DOHH2 (cell line): ENCODE results near the gene CCR7.

Source experiments
- H3F3A ChIP-seq: fragments of 200-600 bp; sonication (generic), shearing (Covaris generic); 2 replicates; pipeline ENCODE4 v1.6.0; 2016; ENCODE audit warnings: antibody characterized with exemption, mild to moderate bottlenecking; ENCODE audit not compliant: control insufficient read depth, insufficient read depth
- H3K27ac ChIP-seq: fragments of 200-600 bp; sonication (generic); 2 replicates; pipeline ENCODE4 v1.5.1; 2014; ENCODE audit warnings: low read depth, mild to moderate bottlenecking, low read length, moderate library complexity
- H3K27me3 ChIP-seq: fragments of 200-600 bp; sonication (generic); 2 replicates; pipeline ENCODE4 v1.6.1; 2014; ENCODE audit warnings: mild to moderate bottlenecking, low read length, mixed read lengths; ENCODE audit not compliant: control insufficient read depth
- H3K36me3 ChIP-seq: fragments of 200-600 bp; sonication (generic); 2 replicates; pipeline ENCODE4 v1.6.1; 2014; ENCODE audit warnings: mild to moderate bottlenecking, low read length, moderate library complexity, mixed read lengths; ENCODE audit not compliant: control insufficient read depth
- H3K4me1 ChIP-seq: fragments of 200-600 bp; sonication (generic); 2 replicates; pipeline ENCODE4 v1.6.1; 2014; ENCODE audit warnings: mild to moderate bottlenecking, low read length, mixed read lengths; ENCODE audit not compliant: control insufficient read depth
- H3K4me2 ChIP-seq: fragments of 200-600 bp; sonication (generic); 2 replicates; pipeline ENCODE4 v1.6.0; 2014; ENCODE audit warnings: mild to moderate bottlenecking, low read length, moderate library complexity
- H3K4me3 ChIP-seq: fragments of 200-600 bp; sonication (generic); 2 replicates; pipeline ENCODE4 v1.5.1; 2014; ENCODE audit warnings: mild to moderate bottlenecking, low read length, mixed read lengths
- H3K79me2 ChIP-seq: fragments of 200-600 bp; sonication (generic); 2 replicates; pipeline ENCODE4 v1.6.1; 2014; ENCODE audit warnings: mild to moderate bottlenecking, low read length, mixed read lengths; ENCODE audit not compliant: control insufficient read depth
- H3K9me2 ChIP-seq: fragments of 200-600 bp; sonication (generic); replicated peaks from 2 replicates; pipeline ENCODE4 v1.6.1; 2014; ENCODE audit warnings: mild to moderate bottlenecking, low read length, mixed read lengths; ENCODE audit not compliant: control insufficient read depth
- H3K9me3 ChIP-seq: fragments of 200-600 bp; sonication (generic); 2 replicates; pipeline ENCODE4 v1.6.1; 2014; ENCODE audit warnings: antibody characterized with exemption, low read length, mixed read lengths; ENCODE audit not compliant: control insufficient read depth, insufficient read depth
- H4K20me1 ChIP-seq: fragments of 200-600 bp; sonication (generic); 2 replicates; pipeline ENCODE4 v1.6.0; 2014; ENCODE audit warnings: low read depth, mild to moderate bottlenecking, antibody characterized with exemption, low read length, moderate library complexity; ENCODE audit not compliant: control insufficient read depth, insufficient read depth
- CTCF ChIP-seq: fragments of 200-600 bp; sonication (generic); IDR thresholded peaks from one replicate; pipeline ENCODE4 v1.5.1; 2014; ENCODE audit warnings: antibody characterized with exemption, mild to moderate bottlenecking, low read depth, low read length; ENCODE audit not compliant: poor library complexity, severe bottlenecking
- EZH2phosphoT487 ChIP-seq: fragments of 200-600 bp; sonication (generic); IDR thresholded peaks from 2 replicates; pipeline ENCODE4 v1.6.1; 2017; ENCODE audit warnings: borderline replicate concordance, mild to moderate bottlenecking, antibody characterized with exemption, low read length, moderate library complexity, mixed read lengths

Gene CCR7

GRCh38 chr17:40556198-40556661 is 9.0 kb downstream of the CCR7 start:
- TF ChIP-seq CTCF, result no peak
- TF ChIP-seq EZH2phosphoT487, result no peak
- Histone ChIP-seq H3K4me2 (no peak overlapping the region), H4K20me1 (no peaks in the 10 kb centered on the region), H3K79me2 (no peaks in the 10 kb centered on the region), H3K36me3 (no peaks in the 10 kb centered on the region), H3K4me3 (no peak overlapping the region), H3K27ac (no peak overlapping the region), H3K27me3 (peaks cover 27% of the 10 kb centered on the region), H3F3A (no peaks in the 10 kb centered on the region), H3K9me3 (no peaks in the 10 kb centered on the region), H3K4me1 (peaks cover 15% of the 10 kb centered on the region), H3K9me2 (no peaks in the 10 kb centered on the region)

- no peak for TF ChIP-seq EZH2phosphoT487
- no peaks in the 10 kb centered on the region for H3F3A ChIP-seq
- no peak overlapping the region for H3K27ac ChIP-seq
- H3K36me3 ChIP-seq, result no peaks in the 10 kb centered on the region
- peaks cover 8% of the 10 kb centered on the region for H3K4me1 ChIP-seq
- no peak overlapping the region for H3K4me3 ChIP-seq
- no peaks in the 10 kb centered on the region for H3K9me3 ChIP-seq
- H3K27me3 ChIP-seq, result peaks cover 24% of the 10 kb centered on the region
- no peaks in the 10 kb centered on the region for H4K20me1 ChIP-seq
- H3K9me2 ChIP-seq, result no peaks in the 10 kb centered on the region
- no peaks in the 10 kb centered on the region for H3K79me2 ChIP-seq
- H3K4me2 ChIP-seq, result no peak overlapping the region
Measured at GRCh38 chr17:40555296-40556190, 9.7 kb downstream of the CCR7 start.

- Histone ChIP-seq H3K27me3 (peaks cover 24% of the 10 kb centered on the region), H3K4me2 (no peak overlapping the region), H3K79me2 (no peaks in the 10 kb centered on the region), H3K9me2 (no peaks in the 10 kb centered on the region), H3K4me3 (no peak overlapping the region), H3F3A (no peaks in the 10 kb centered on the region), H3K9me3 (no peaks in the 10 kb centered on the region), H4K20me1 (no peaks in the 10 kb centered on the region), H3K36me3 (no peaks in the 10 kb centered on the region), H3K4me1 (peaks cover under 1% of the 10 kb centered on the region; the same call in 1 of the 2 replicates), H3K27ac (no peak overlapping the region)
- TF ChIP-seq CTCF (no peak), EZH2phosphoT487 (no peak)
Measured at GRCh38 chr17:40554646-40555295, 10.5 kb downstream of the CCR7 start.
